GM23248 (cell line): ENCODE results near the gene ANKRD55. TPM values are rescaled to one million over a fixed set of nuclear protein-coding genes. Genes with fewer than 3 reads are reported as not detected.

Experiments
- DNase-seq: peaks from one replicate; pipeline ENCODE4 v3.0.0-alpha.2; 2015
- H2AFZ ChIP-seq: fragments of 200-600 bp; sonication (generic); 2 replicates; pipeline ENCODE4 v1.6.1; 2016; ENCODE audit warnings: antibody characterized with exemption
- H3F3A ChIP-seq: fragments of 200-600 bp; sonication (generic); 2 replicates; pipeline ENCODE4 v1.6.1; 2016; ENCODE audit warnings: mild to moderate bottlenecking, antibody characterized with exemption, mixed run types; ENCODE audit not compliant: insufficient read depth
- H3K27ac ChIP-seq: fragments of 200-600 bp; sonication (generic); 2 replicates; pipeline ENCODE4 v1.5.1; 2016; ENCODE audit warnings: mild to moderate bottlenecking
- H3K27me3 ChIP-seq: fragments of 200-600 bp; sonication (generic); replicated peaks from 2 replicates; pipeline ENCODE4 v1.6.1; 2016; ENCODE audit warnings: mild to moderate bottlenecking; ENCODE audit not compliant: insufficient read depth
- H3K36me3 ChIP-seq: fragments of 200-600 bp; sonication (generic); 2 replicates; pipeline ENCODE4 v1.6.1; 2016; ENCODE audit warnings: low read depth, mild to moderate bottlenecking
- H3K4me1 ChIP-seq: fragments of 200-600 bp; sonication (generic); 2 replicates; pipeline ENCODE4 v1.6.1; 2016; ENCODE audit warnings: mild to moderate bottlenecking; ENCODE audit not compliant: insufficient read depth
- H3K4me2 ChIP-seq: fragments of 200-600 bp; sonication (generic); one replicate; pipeline ENCODE4 v1.6.1; 2016; ENCODE audit warnings: mild to moderate bottlenecking; ENCODE audit not compliant: unreplicated experiment
- H3K4me3 ChIP-seq: fragments of 200-600 bp; sonication (generic); 2 replicates; pipeline ENCODE4 v1.5.1; 2016; ENCODE audit warnings: mild to moderate bottlenecking
- H3K79me2 ChIP-seq: fragments of 200-600 bp; sonication (generic); 2 replicates; pipeline ENCODE4 v1.6.1; 2016; ENCODE audit warnings: mild to moderate bottlenecking; ENCODE audit not compliant: insufficient read depth
- H3K9ac ChIP-seq: fragments of 200-600 bp; sonication (generic); 2 replicates; pipeline ENCODE4 v1.6.1; 2016; ENCODE audit warnings: mild to moderate bottlenecking
- H3K9me2 ChIP-seq: fragments of 200-600 bp; sonication (generic); 2 replicates; pipeline ENCODE4 v1.6.1; 2016; ENCODE audit warnings: mixed run types, mild to moderate bottlenecking, moderate library complexity; ENCODE audit not compliant: insufficient read depth
- H3K9me3 ChIP-seq: fragments of 200-600 bp; sonication (generic); one replicate; pipeline ENCODE4 v1.6.1; 2017; ENCODE audit warnings: low read depth
- H4K20me1 ChIP-seq: fragments of 200-600 bp; sonication (generic); 2 replicates; pipeline ENCODE4 v1.6.0; 2016; ENCODE audit not compliant: insufficient read depth
- EZH2 ChIP-seq: fragments of 200-600 bp; sonication (generic); IDR thresholded peaks from 2 replicates; pipeline ENCODE4 v1.6.1; 2018; ENCODE audit warnings: antibody characterized with exemption, mild to moderate bottlenecking; ENCODE audit not compliant: insufficient read depth, poor library complexity, severe bottlenecking
- EZH2phosphoT487 ChIP-seq: fragments of 200-600 bp; sonication (generic); IDR thresholded peaks from 2 replicates; pipeline ENCODE4 v1.6.1; 2018; ENCODE audit warnings: antibody characterized with exemption, moderate library complexity, mild to moderate bottlenecking, low read depth; ENCODE audit not compliant: insufficient read depth
- WGBS, 2 experiments: methylation state at CpG; one replicate each; pipeline ENCODE4 v1.1.6; 2015 to 2017; ENCODE audit warnings: low lambda C conversion rate in 2 of 2, low coverage in 1 of 2; ENCODE audit errors: missing lambda C conversion rate in 2 of 2; 5-methylcytosine and 5-hydroxymethylcytosine counted together
- in situ Hi-C: fragments of 300-500 bp; cut with MboI; formaldehyde crosslinking; loops from 2 replicates; pipeline ENCODE4 v1.15.0; 2020
- polyA plus RNA-seq: library from polyadenylated mRNA; unstranded; fragments of >200 nt; fragmentation: Nextera tagmentation; extraction: Ambion mirVana; gene quantifications from 2 replicates; pipeline ENCODE4 v1.2.1, GENCODE V29; 2016
- total RNA-seq: library from RNA; depleted of rRNA; stranded (reverse); fragments of >200 nt; shearing (Covaris generic); gene quantifications from 2 replicates; pipeline ENCODE4 v1.2.3, GENCODE V29; 2014

ANKRD55 gene
- total and polyA plus RNA-seq, 2 experiments from 2014 or later, result not detected

GRCh38 chr5:56190497-56190896, 42.6 kb downstream of the ANKRD55 start:
- Histone ChIP-seq H4K20me1 (no peaks in the 10 kb centered on the region), H2AFZ (no peak overlapping the region), H3K9me3 (no peaks in the 10 kb centered on the region), H3K36me3 (no peaks in the 10 kb centered on the region), H3K27ac (no peak overlapping the region), H3K4me3 (no peak overlapping the region), H3K79me2 (no peaks in the 10 kb centered on the region), H3K4me2 (no peak overlapping the region), H3K9me2 (no peaks in the 10 kb centered on the region), H3K27me3 (no peaks in the 10 kb centered on the region), H3F3A (no peaks in the 10 kb centered on the region), H3K9ac (no peak overlapping the region), H3K4me1 (no peaks in the 10 kb centered on the region)
- in situ Hi-C loops, result loop anchor here (10.0 kb wide), 1 partner anchor 206 kb away; no protein-coding TSS in a partner anchor
- WGBS, 2 experiments, result 16 to 22% methylated on average over 2 of the region's 2 CpGs
- peak; percentile 80 for DNase-seq
- TF ChIP-seq EZH2 (no peak), EZH2phosphoT487 (no peak)

- H3K4me2 ChIP-seq, result no peak overlapping the region
- TF ChIP-seq EZH2 (no peak), EZH2phosphoT487 (no peak)
- in situ Hi-C loops, result no loop called here
- no peak overlapping the region for H3K4me3 ChIP-seq
- H3K9me2 ChIP-seq, result no peaks in the 10 kb centered on the region
- no peaks in the 10 kb centered on the region for H3K79me2 ChIP-seq
- no peak for DNase-seq
- WGBS, 2 experiments, result 86 to 89% methylated on average over 8 of the region's 8 CpGs
- no peaks in the 10 kb centered on the region for H3K9me3 ChIP-seq
- peaks cover 14% of the 10 kb centered on the region for H3K4me1 ChIP-seq
- no peaks in the 10 kb centered on the region; the same call in 1 of the 2 replicates for H3F3A ChIP-seq
- no peak overlapping the region for H3K9ac ChIP-seq
- H2AFZ ChIP-seq, result no peak overlapping the region
- no peaks in the 10 kb centered on the region for H3K27me3 ChIP-seq
- H4K20me1 ChIP-seq, result no peaks in the 10 kb centered on the region
- H3K36me3 ChIP-seq, result no peaks in the 10 kb centered on the region
- H3K27ac ChIP-seq, result no peak overlapping the region
Measured at GRCh38 chr5:56185768-56186311, 47.3 kb downstream of the ANKRD55 start.

GRCh38 chr5:56183506-56183905, 49.6 kb downstream of the ANKRD55 start:
- Histone ChIP-seq H3K4me2 (no peak overlapping the region), H3K27me3 (no peaks in the 10 kb centered on the region), H3K79me2 (no peaks in the 10 kb centered on the region), H3K4me1 (peaks cover 14% of the 10 kb centered on the region), H3K9me2 (no peaks in the 10 kb centered on the region), H3K9ac (no peak overlapping the region), H3K9me3 (no peaks in the 10 kb centered on the region), H3K4me3 (no peak overlapping the region), H3K36me3 (no peaks in the 10 kb centered on the region), H4K20me1 (no peaks in the 10 kb centered on the region), H3K27ac (no peak overlapping the region), H3F3A (no peaks in the 10 kb centered on the region; the same call in 1 of the 2 replicates), H2AFZ (no peak overlapping the region)
- WGBS, 2 experiments, result 10 to 12% methylated on average over 4 of the region's 4 CpGs
- in situ Hi-C loops, result no loop called here
- TF ChIP-seq EZH2phosphoT487 (no peak), EZH2 (no peak)
- DNase-seq, result peak; percentile 95

GRCh38 chr5:56179442-56179841, 53.7 kb downstream of the ANKRD55 start:
- Histone ChIP-seq H3K9ac (no peak overlapping the region), H3K4me3 (no peak overlapping the region), H3K27ac (no peak overlapping the region), H3K79me2 (no peaks in the 10 kb centered on the region), H4K20me1 (no peaks in the 10 kb centered on the region), H3K4me1 (peaks cover 39% of the 10 kb centered on the region), H2AFZ (no peak overlapping the region), H3K36me3 (no peaks in the 10 kb centered on the region), H3K4me2 (no peak overlapping the region), H3K9me2 (no peaks in the 10 kb centered on the region), H3K27me3 (no peaks in the 10 kb centered on the region), H3K9me3 (no peaks in the 10 kb centered on the region), H3F3A (peaks cover 25% of the 10 kb centered on the region)
- in situ Hi-C loops, result loop anchor here (10.0 kb wide), 1 partner anchor 185 kb away; the partner anchor contains the start of gene IL6ST
- WGBS, 2 experiments, result 76 to 92% methylated on average over 2 of the region's 2 CpGs
- DNase-seq, result no peak
- TF ChIP-seq EZH2phosphoT487 (no peak), EZH2 (no peak)

- H3K4me3 ChIP-seq, result no peak overlapping the region
- in situ Hi-C loops, result loop anchor here (10.0 kb wide), 1 partner anchor 184 kb away; the partner anchor contains the start of gene IL6ST
- H3K9me3 ChIP-seq, result no peaks in the 10 kb centered on the region
- no peaks in the 10 kb centered on the region for H3K36me3 ChIP-seq
- WGBS, 2 experiments, result 79% methylated on average over 2 of the region's 2 CpGs
- DNase-seq, result no peak
- TF ChIP-seq EZH2, result no peak
- TF ChIP-seq EZH2phosphoT487, result no peak
- H3K27me3 ChIP-seq, result no peaks in the 10 kb centered on the region
- no peak overlapping the region for H3K4me2 ChIP-seq
- H2AFZ ChIP-seq, result no peak overlapping the region
- no peaks in the 10 kb centered on the region for H4K20me1 ChIP-seq
- H3K27ac ChIP-seq, result no peak overlapping the region
- peaks cover 25% of the 10 kb centered on the region for H3F3A ChIP-seq
- no peaks in the 10 kb centered on the region for H3K79me2 ChIP-seq
- H3K9ac ChIP-seq, result no peak overlapping the region
- H3K9me2 ChIP-seq, result no peaks in the 10 kb centered on the region
- H3K4me1 ChIP-seq, result peaks cover 34% of the 10 kb centered on the region
Measured at GRCh38 chr5:56178823-56179222, 54.3 kb downstream of the ANKRD55 start.
